Liver (tissue), 9 donors: ENCODE measurements around the gene HS1BP3. TPM values are rescaled to one million over a fixed set of nuclear protein-coding genes. Genes with fewer than 3 reads are reported as not detected.
A peak's percentile ranks its signal among the peaks of the same experiment; 100 is the strongest.

ENCODE experiments used
- DNase-seq: peaks from one replicate; pipeline ENCODE4 v3.0.0-alpha.2; 2017; ENCODE audit warnings: low spot score
- H3K27ac ChIP-seq, 2 donors: one replicate each; pipeline ENCODE4 v1.7.0; 2013; ENCODE audit warnings: inconsistent platforms in 2 of 2, low read length in 2 of 2, control low read depth in 1 of 2, low read depth in 1 of 2, mild to moderate bottlenecking in 1 of 2
- H3K27me3 ChIP-seq, 4 donors: one replicate each; pipeline versions ENCODE4 v1.6.1 to v1.7.0; 2013; ENCODE audit warnings: low read length in 3 of 4, inconsistent platforms in 1 of 4, mild to moderate bottlenecking in 1 of 4, moderate library complexity in 1 of 4; ENCODE audit not compliant: control insufficient read depth in 4 of 4, insufficient read depth in 4 of 4
- H3K36me3 ChIP-seq, 4 donors: one replicate each; pipeline versions ENCODE4 v1.6.1 to v1.7.0; 2013; ENCODE audit warnings: low read length in 3 of 4, mild to moderate bottlenecking in 3 of 4, low read depth in 1 of 4, moderate library complexity in 1 of 4; ENCODE audit not compliant: control insufficient read depth in 4 of 4, insufficient read depth in 3 of 4
- H3K4me1 ChIP-seq, 4 donors: one replicate each; pipeline versions ENCODE4 v1.6.1 to v1.7.0; 2013; ENCODE audit warnings: low read length in 3 of 4, mild to moderate bottlenecking in 3 of 4, moderate library complexity in 1 of 4; ENCODE audit not compliant: control insufficient read depth in 4 of 4, insufficient read depth in 4 of 4
- H3K4me3 ChIP-seq, 3 donors: one replicate each; pipeline versions ENCODE4 v1.6.1 to v1.7.0; 2013; ENCODE audit warnings: low read length in 3 of 3, control low read depth in 1 of 3, low read depth in 1 of 3, mild to moderate bottlenecking in 1 of 3
- H3K9ac ChIP-seq, 2 donors: one replicate each; pipeline ENCODE4 v1.7.0; 2013; ENCODE audit warnings: low read length in 2 of 2, mild to moderate bottlenecking in 2 of 2, moderate library complexity in 2 of 2, control low read depth in 1 of 2, low read depth in 1 of 2
- H3K9me3 ChIP-seq, 4 donors: one replicate each; pipeline versions ENCODE4 v1.6.1 to v1.7.0; 2013; ENCODE audit warnings: low read length in 3 of 4; ENCODE audit not compliant: control insufficient read depth in 4 of 4
- FOXA1 ChIP-seq: IDR thresholded peaks from 2 replicates; pipeline ENCODE4 v1.6.1; 2016; ENCODE audit warnings: antibody characterized with exemption
- HNF4G ChIP-seq: IDR thresholded peaks from 2 replicates; pipeline ENCODE4 v1.6.1; 2016; ENCODE audit warnings: antibody characterized with exemption
- NR2F2 ChIP-seq: IDR thresholded peaks from 2 replicates; pipeline ENCODE4 v1.6.1; 2016; ENCODE audit warnings: antibody characterized with exemption
- RAD21 ChIP-seq, 2 donors: IDR thresholded peaks; 2 replicates each; pipeline ENCODE4 v1.6.1; 2016; ENCODE audit warnings: antibody characterized with exemption in 2 of 2, mild to moderate bottlenecking in 2 of 2
- RXRA ChIP-seq, 2 donors: IDR thresholded peaks; 2 replicates each; pipeline ENCODE4 v1.6.1; 2017 to 2018; ENCODE audit warnings: antibody characterized with exemption in 2 of 2, mild to moderate bottlenecking in 1 of 2
- TAF1 ChIP-seq: conservative IDR thresholded peaks from 2 replicates; pipeline ENCODE4 v1.6.1; 2016; ENCODE audit warnings: antibody characterized with exemption, mild to moderate bottlenecking
- WGBS: extraction: QIAGEN DNeasy Blood & Tissue Kit; methylation state at CpG from one replicate; pipeline ENCODE4 v1.1.7; 2013; 5-methylcytosine and 5-hydroxymethylcytosine counted together
- polyA plus RNA-seq, 2 donors: library from polyadenylated mRNA; stranded (reverse) in 1 of 2; unstranded in 1 of 2; fragments of 200-250 nt in 1 of 2; fragments of >200 nt in 1 of 2; fragmentation: Nextera tagmentation in 1 of 2; extraction: Ambion mirVana in 1 of 2; gene quantifications; one replicate each; pipeline versions ENCODE4 v1.2.1 to v1.2.3, GENCODE V29; 2013 to 2015
- total RNA-seq, 2 donors: library from RNA; depleted of rRNA; stranded (reverse); fragments of >200 nt; gene quantifications; one replicate each; pipeline ENCODE4 v1.2.3, GENCODE V29; 2014
- TF ChIP-seq, protein P1 (sequence below): fragments of 150-350 bp; IDR thresholded peaks from 2 replicates; pipeline ENCODE4 v1.5.1; 2017; ENCODE audit warnings: improper control_type of control experiment, low read depth, low read length; ENCODE audit not compliant: missing input control
- TF ChIP-seq, protein P2 (sequence below): IDR thresholded peaks from 2 replicates; pipeline ENCODE4 v1.6.1; 2016; ENCODE audit warnings: antibody characterized with exemption
- TF ChIP-seq, protein P3 (sequence below): IDR thresholded peaks from 2 replicates; pipeline ENCODE4 v1.6.1; 2016; ENCODE audit warnings: antibody characterized with exemption
- donor health status: healthy.
- donor health status: healthy.
- donor health status: healthy.
- donor health status: healthy.
- donor health status: healthy.

The HS1BP3 gene
- total and polyA plus RNA-seq, 4 donors, result 7.7 to 15.4 (median 10.9) TPM

DNA sequence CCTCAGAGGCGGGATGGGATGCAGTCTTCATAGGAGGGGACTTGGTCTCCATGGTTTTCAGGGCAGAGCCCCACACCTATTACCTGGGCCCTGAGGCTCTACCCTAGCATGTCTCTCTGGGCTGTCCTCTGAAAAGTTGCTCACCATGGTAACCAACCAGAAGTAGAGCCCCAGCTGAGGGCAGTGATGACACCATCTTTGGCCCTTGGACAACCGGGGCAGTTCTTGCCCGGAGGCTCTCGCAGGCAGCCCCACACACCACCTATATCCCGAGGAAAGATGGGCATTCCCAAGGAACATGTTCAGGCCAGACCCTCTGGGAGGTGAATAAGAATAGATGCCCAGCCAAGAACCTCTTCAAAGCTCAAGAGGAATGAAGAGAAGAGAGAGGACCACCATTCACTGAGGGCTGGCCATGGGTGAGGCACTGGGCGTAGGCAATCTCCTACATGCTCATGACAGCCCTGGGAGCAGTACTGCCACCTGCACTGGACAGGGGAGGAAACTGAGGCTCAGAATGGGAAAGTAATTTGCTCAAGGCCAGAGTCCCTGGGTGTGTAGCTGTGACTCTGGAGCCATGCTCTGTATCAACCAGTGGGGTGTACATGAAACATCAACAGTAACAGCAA is 72.5 kb downstream of the HS1BP3 start:
- Histone ChIP-seq H3K4me3 (no peak overlapping the region), H3K36me3 (no peaks in the 10 kb centered on the region), H3K9me3 (no peaks in the 10 kb centered on the region), H3K4me1 (peaks cover 3 to 19% (median 15%) of the 10 kb centered on the region in 4 donors), H3K27ac (peak overlapping the region; percentile 35 to 65), H3K9ac (no peak overlapping the region), H3K27me3 (no peaks in the 10 kb centered on the region)
- no peak for TF ChIP-seq FOXA1
- 78% methylated on average over 6 of the region's 6 CpGs for WGBS
- no peak for DNase-seq

DNA sequence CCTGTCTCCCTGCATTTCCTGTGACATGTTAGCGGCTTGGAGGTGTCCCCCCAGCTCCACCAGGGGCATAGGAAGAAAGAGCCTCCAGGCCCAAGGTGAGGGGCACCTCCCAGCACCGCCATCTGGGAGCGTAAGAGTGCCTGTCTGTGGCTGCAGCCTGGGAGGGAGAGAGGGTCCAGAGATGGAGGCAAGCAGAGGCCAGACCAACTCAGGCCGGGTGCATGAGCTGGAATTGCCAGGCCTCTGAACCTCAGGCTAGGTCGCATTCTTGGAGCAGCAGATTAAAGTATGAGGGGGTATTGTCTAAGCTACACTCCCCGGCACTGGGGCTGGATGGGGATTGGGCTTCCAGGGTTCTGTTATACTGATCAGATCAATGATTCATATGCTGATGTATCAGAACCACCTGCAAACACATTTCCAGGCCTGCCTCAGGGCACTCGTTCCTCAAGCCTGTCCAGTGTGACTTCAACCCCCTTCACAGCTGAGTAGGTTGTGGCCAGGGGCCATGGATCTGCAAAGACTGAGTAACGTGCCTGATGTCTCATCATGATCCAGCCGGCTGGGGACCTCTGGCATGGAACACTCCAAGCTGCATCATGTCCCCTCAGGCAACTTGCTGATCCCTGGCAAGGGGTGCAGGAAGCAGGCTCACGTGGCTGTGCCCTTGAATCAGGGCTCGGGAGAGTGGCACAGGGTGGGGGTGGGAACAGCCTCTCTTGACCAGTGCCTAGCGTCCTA is 73.2 kb downstream of the HS1BP3 start:
- Histone ChIP-seq H3K27me3 (no peaks in the 10 kb centered on the region), H3K4me3 (no peak overlapping the region), H3K9ac (no peak overlapping the region), H3K36me3 (no peaks in the 10 kb centered on the region), H3K9me3 (no peaks in the 10 kb centered on the region), H3K27ac (peak overlapping the region; percentile 51 to 65), H3K4me1 (peaks cover 3 to 19% (median 17%) of the 10 kb centered on the region in 4 donors)
- WGBS, result 86% methylated on average over 12 of the region's 12 CpGs
- DNase-seq, result no peak
- TF ChIP-seq HNF4G, result no peak
- TF ChIP-seq, protein P1, sequence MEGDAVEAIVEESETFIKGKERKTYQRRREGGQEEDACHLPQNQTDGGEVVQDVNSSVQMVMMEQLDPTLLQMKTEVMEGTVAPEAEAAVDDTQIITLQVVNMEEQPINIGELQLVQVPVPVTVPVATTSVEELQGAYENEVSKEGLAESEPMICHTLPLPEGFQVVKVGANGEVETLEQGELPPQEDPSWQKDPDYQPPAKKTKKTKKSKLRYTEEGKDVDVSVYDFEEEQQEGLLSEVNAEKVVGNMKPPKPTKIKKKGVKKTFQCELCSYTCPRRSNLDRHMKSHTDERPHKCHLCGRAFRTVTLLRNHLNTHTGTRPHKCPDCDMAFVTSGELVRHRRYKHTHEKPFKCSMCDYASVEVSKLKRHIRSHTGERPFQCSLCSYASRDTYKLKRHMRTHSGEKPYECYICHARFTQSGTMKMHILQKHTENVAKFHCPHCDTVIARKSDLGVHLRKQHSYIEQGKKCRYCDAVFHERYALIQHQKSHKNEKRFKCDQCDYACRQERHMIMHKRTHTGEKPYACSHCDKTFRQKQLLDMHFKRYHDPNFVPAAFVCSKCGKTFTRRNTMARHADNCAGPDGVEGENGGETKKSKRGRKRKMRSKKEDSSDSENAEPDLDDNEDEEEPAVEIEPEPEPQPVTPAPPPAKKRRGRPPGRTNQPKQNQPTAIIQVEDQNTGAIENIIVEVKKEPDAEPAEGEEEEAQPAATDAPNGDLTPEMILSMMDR, result no peak

DNA sequence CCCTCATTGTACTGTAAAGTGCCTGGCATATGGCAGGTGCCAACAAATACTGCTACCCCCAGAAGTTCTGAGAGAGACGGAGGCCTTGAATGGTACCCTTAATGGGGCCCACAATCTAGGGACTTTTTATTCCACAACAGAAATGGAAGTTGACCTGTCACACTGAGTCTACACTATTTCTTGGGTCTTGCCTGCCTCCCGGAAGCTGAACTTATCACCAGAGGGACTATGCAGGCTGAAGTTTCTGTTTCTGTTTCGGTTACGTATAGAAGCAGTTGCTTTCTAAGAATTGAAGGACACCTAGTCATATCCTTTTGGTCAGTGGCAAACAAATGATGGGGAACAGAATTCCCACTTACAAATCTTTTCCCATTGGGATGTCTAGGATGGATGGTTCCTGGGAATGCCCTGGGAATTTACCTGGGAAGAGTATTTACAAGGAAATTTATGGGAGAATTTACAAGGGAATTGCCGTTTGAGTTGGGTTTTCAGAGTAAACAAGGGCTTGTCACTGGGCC is 74.2 kb downstream of the HS1BP3 start:
- Histone ChIP-seq H3K27ac (peak overlapping the region; percentile 17 to 51), H3K9me3 (no peaks in the 10 kb centered on the region), H3K27me3 (no peaks in the 10 kb centered on the region), H3K36me3 (no peaks in the 10 kb centered on the region), H3K4me3 (no peak overlapping the region), H3K9ac (no peak overlapping the region), H3K4me1 (peaks cover 3 to 27% (median 24%) of the 10 kb centered on the region in 4 donors)
- TF ChIP-seq TAF1 (no peak), HNF4G (no peak), NR2F2 (peak; percentile 24), RAD21 (IDR thresholded peaks at IDR 0.05) (no peak), RXRA (IDR thresholded peaks at IDR 0.05) (peak in 1 of 2 donors; percentile 27)
- TF ChIP-seq, protein P2, sequence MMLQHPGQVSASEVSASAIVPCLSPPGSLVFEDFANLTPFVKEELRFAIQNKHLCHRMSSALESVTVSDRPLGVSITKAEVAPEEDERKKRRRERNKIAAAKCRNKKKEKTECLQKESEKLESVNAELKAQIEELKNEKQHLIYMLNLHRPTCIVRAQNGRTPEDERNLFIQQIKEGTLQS, result no peak
- TF ChIP-seq, protein P3, sequence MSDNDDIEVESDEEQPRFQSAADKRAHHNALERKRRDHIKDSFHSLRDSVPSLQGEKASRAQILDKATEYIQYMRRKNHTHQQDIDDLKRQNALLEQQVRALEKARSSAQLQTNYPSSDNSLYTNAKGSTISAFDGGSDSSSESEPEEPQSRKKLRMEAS, result no peak
- TF ChIP-seq, protein P1, result no peak
- 60% methylated on average over 5 of the region's 5 CpGs for WGBS
- DNase-seq, result no peak
